HUES48 (cell line): ENCODE data around the gene RNF223.

Experiments
- H3K27ac ChIP-seq: one replicate; pipeline ENCODE4 v1.7.0; 2013; ENCODE audit warnings: low read depth, low read length, inconsistent platforms
- H3K27me3 ChIP-seq: 2 replicates; pipeline ENCODE4 v1.6.1; 2013; ENCODE audit warnings: mild to moderate bottlenecking, low read length; ENCODE audit not compliant: control insufficient read depth, insufficient read depth
- H3K36me3 ChIP-seq: 2 replicates; pipeline ENCODE4 v1.6.1; 2013; ENCODE audit warnings: low read length; ENCODE audit not compliant: control insufficient read depth, insufficient read depth
- H3K4me1 ChIP-seq: 2 replicates; pipeline ENCODE4 v1.6.1; 2013; ENCODE audit warnings: mild to moderate bottlenecking, low read length; ENCODE audit not compliant: control insufficient read depth, insufficient read depth
- H3K4me3 ChIP-seq: 2 replicates; pipeline ENCODE4 v1.5.1; 2013; ENCODE audit warnings: mild to moderate bottlenecking, low read depth, low read length
- H3K9ac ChIP-seq: 2 replicates; pipeline ENCODE4 v1.6.1; 2013; ENCODE audit warnings: mild to moderate bottlenecking, low read depth, low read length, moderate library complexity
- H3K9me3 ChIP-seq: 2 replicates; pipeline ENCODE4 v1.6.1; 2013; ENCODE audit warnings: low read length; ENCODE audit not compliant: control insufficient read depth, insufficient read depth

The RNF223 gene

GRCh38 chr1:1052003-1052840 lies 21.9 kb downstream of the RNF223 start:
- Histone ChIP-seq H3K9me3 (no peaks in the 10 kb centered on the region), H3K4me1 (no peaks in the 10 kb centered on the region), H3K27me3 (no peaks in the 10 kb centered on the region), H3K4me3 (no peak overlapping the region), H3K36me3 (peaks cover 47% of the 10 kb centered on the region), H3K27ac (no peak overlapping the region), H3K9ac (no peak overlapping the region)

GRCh38 chr1:1051127-1051810 lies 22.8 kb downstream of the RNF223 start:
- H3K9me3 ChIP-seq, result no peaks in the 10 kb centered on the region
- H3K4me1 ChIP-seq, result no peaks in the 10 kb centered on the region
- peaks cover 56% of the 10 kb centered on the region for H3K36me3 ChIP-seq
- no peak overlapping the region for H3K9ac ChIP-seq
- H3K4me3 ChIP-seq, result no peak overlapping the region
- H3K27ac ChIP-seq, result no peak overlapping the region
- no peaks in the 10 kb centered on the region for H3K27me3 ChIP-seq

- Histone ChIP-seq H3K27me3 (no peaks in the 10 kb centered on the region), H3K4me3 (no peak overlapping the region), H3K4me1 (no peaks in the 10 kb centered on the region), H3K9me3 (no peaks in the 10 kb centered on the region), H3K36me3 (peaks cover 61% of the 10 kb centered on the region), H3K9ac (no peak overlapping the region), H3K27ac (no peak overlapping the region)
Observed at GRCh38 chr1:1050577-1051052, 23.5 kb downstream of the RNF223 start.

GRCh38 chr1:1049318-1050165 lies 24.6 kb downstream of the RNF223 start:
- Histone ChIP-seq H3K27me3 (no peaks in the 10 kb centered on the region), H3K4me1 (no peaks in the 10 kb centered on the region), H3K27ac (no peak overlapping the region), H3K9ac (no peak overlapping the region), H3K4me3 (no peak overlapping the region), H3K36me3 (peaks cover 67% of the 10 kb centered on the region), H3K9me3 (no peaks in the 10 kb centered on the region)

GRCh38 chr1:1048765-1049164 lies 25.3 kb downstream of the RNF223 start:
- peaks cover 64% of the 10 kb centered on the region for H3K36me3 ChIP-seq
- no peak overlapping the region for H3K4me3 ChIP-seq
- H3K27me3 ChIP-seq, result no peaks in the 10 kb centered on the region

GRCh38 chr1:1047963-1048362 lies 26.1 kb downstream of the RNF223 start:
- no peak overlapping the region for H3K9ac ChIP-seq
- H3K27ac ChIP-seq, result no peak overlapping the region
- H3K4me1 ChIP-seq, result no peaks in the 10 kb centered on the region
- H3K4me3 ChIP-seq, result no peak overlapping the region
- no peaks in the 10 kb centered on the region for H3K9me3 ChIP-seq
- peaks cover 60% of the 10 kb centered on the region for H3K36me3 ChIP-seq
- H3K27me3 ChIP-seq, result no peaks in the 10 kb centered on the region

More at GRCh38 chr1:1048765-1049164, 25.3 kb downstream of the RNF223 start:
- H3K9me3 ChIP-seq, result no peaks in the 10 kb centered on the region
- H3K4me1 ChIP-seq, result no peaks in the 10 kb centered on the region
- H3K27ac ChIP-seq, result no peak overlapping the region
- H3K9ac ChIP-seq, result no peak overlapping the region

GRCh38 chr1:1047407-1047806 lies 26.7 kb downstream of the RNF223 start:
- Histone ChIP-seq H3K9me3 (no peaks in the 10 kb centered on the region), H3K4me1 (no peaks in the 10 kb centered on the region), H3K4me3 (no peak overlapping the region), H3K27me3 (no peaks in the 10 kb centered on the region), H3K27ac (no peak overlapping the region), H3K9ac (no peak overlapping the region), H3K36me3 (peaks cover 55% of the 10 kb centered on the region)

GRCh38 chr1:1046767-1047166 lies 27.3 kb downstream of the RNF223 start:
- Histone ChIP-seq H3K36me3 (peaks cover 48% of the 10 kb centered on the region), H3K27ac (no peak overlapping the region), H3K4me3 (no peak overlapping the region), H3K27me3 (no peaks in the 10 kb centered on the region), H3K9ac (no peak overlapping the region), H3K9me3 (no peaks in the 10 kb centered on the region), H3K4me1 (no peaks in the 10 kb centered on the region)

GRCh38 chr1:1046243-1046642 lies 27.9 kb downstream of the RNF223 start:
- H3K36me3 ChIP-seq, result peaks cover 43% of the 10 kb centered on the region
- H3K9me3 ChIP-seq, result no peaks in the 10 kb centered on the region
- H3K27ac ChIP-seq, result no peak overlapping the region
- no peaks in the 10 kb centered on the region for H3K4me1 ChIP-seq
- no peak overlapping the region for H3K4me3 ChIP-seq
- H3K27me3 ChIP-seq, result no peaks in the 10 kb centered on the region
- H3K9ac ChIP-seq, result no peak overlapping the region

- H3K36me3 ChIP-seq, result peaks cover 38% of the 10 kb centered on the region
- peaks cover 4% of the 10 kb centered on the region for H3K27me3 ChIP-seq
- H3K4me1 ChIP-seq, result no peaks in the 10 kb centered on the region; the same call in 1 of the 2 replicates
- no peak overlapping the region for H3K27ac ChIP-seq
- no peaks in the 10 kb centered on the region for H3K9me3 ChIP-seq
- no peak overlapping the region for H3K4me3 ChIP-seq
- H3K9ac ChIP-seq, result no peak overlapping the region
Observed at GRCh38 chr1:1045129-1045528, 29.0 kb downstream of the RNF223 start.
